ENCODE data around the gene NRCAM.

Gene NRCAM

DNA sequence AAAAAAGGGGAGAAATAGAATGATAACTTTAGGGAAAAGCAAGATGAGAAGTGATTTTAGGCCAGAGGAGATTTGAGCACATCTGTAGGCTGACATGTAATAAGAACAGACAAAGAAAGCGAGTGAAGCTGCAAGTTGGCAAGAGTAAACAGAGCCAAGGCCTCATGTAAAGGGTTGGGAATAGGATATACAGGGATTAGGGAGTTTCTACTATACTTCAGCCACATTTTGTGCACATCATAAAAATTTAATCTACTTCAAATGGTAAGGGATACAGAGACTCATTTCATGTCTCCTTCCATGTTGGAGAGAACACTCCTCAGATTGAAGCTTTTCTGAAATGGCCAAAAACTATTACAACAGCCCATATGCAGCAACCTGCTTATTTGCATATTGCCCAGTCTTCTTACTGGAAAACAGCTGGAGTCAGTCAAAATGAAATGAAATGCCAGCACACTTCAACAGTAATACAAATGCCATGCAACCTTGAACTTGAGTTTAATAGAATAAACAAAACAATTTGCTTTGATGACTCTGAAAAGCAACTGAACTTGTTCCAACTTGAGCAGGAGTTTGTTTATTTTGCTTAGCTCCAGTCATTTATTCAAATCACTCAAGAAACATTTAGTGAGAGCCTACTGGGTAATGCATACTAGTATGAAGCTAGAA, 49.9 kb downstream of the NRCAM start:
- H2AFZ ChIP-seq (ENCODE audit: low read depth, low read length) = no peak overlapping the region
- H3K4me1 ChIP-seq (ENCODE audit: control insufficient read depth, insufficient read depth, low read depth, low read length) = no peaks in the 10 kb centered on the region
- H3K18ac ChIP-seq (ENCODE audit: low read depth in 1 of 2, low read length in 2 of 2) = peak overlapping the region in 1 of 2 experiments; percentile 4
- H3K23ac ChIP-seq (ENCODE audit: low read length in 2 of 2) = no peak overlapping the region
- H3K36me3 ChIP-seq (ENCODE audit: control insufficient read depth in 1 of 2, insufficient read depth in 2 of 2, low read depth in 1 of 2, low read length in 2 of 2) = no peaks in the 10 kb centered on the region
- no peak overlapping the region for H2AK5ac ChIP-seq (ENCODE audit: low read length, severe bottlenecking)
- no peak overlapping the region for H2BK5ac ChIP-seq (ENCODE audit: low read depth, low read length, poor library complexity, severe bottlenecking)
- DNase-seq = peak; percentile 72
- H3K4me3 ChIP-seq (ENCODE audit: insufficient read depth in 1 of 2, low read depth in 1 of 2, low read length in 2 of 2) = no peak overlapping the region
- H3K4me2 ChIP-seq (ENCODE audit: low read length, poor library complexity, severe bottlenecking) = no peak overlapping the region
- H3K27ac ChIP-seq (ENCODE audit: low read length, poor library complexity, severe bottlenecking) = no peak overlapping the region
- no peak overlapping the region for H4K91ac ChIP-seq (ENCODE audit: low read length)
- no peak overlapping the region for H2BK12ac ChIP-seq (ENCODE audit: low read length in 2 of 2)
- H2BK120ac ChIP-seq (ENCODE audit: low read depth, low read length) = no peak overlapping the region
- H3K9ac ChIP-seq (ENCODE audit: low read length) = no peak overlapping the region
- no peak overlapping the region for H3K4ac ChIP-seq (ENCODE audit: low read depth in 1 of 2, low read length in 2 of 2)
- H3K27me3 ChIP-seq (ENCODE audit: control insufficient read depth in 1 of 2, insufficient read depth in 1 of 2, low read length in 2 of 2) = no peaks in the 10 kb centered on the region
- H3K79me1 ChIP-seq (replicated peaks; ENCODE audit: low read length, poor library complexity, severe bottlenecking) = no peaks in the 10 kb centered on the region
- H2BK15ac ChIP-seq (ENCODE audit: low read depth, poor library complexity, severe bottlenecking) = no peak overlapping the region
- WGBS = 75% methylated on average over 1 of the region's 1 CpG
- no peaks in the 10 kb centered on the region for H3K9me3 ChIP-seq (ENCODE audit: control insufficient read depth, low read length)
- H4K8ac ChIP-seq (ENCODE audit: low read length) = no peak overlapping the region
- no peak overlapping the region for H3K14ac ChIP-seq (ENCODE audit: low read length in 2 of 2)

DNA sequence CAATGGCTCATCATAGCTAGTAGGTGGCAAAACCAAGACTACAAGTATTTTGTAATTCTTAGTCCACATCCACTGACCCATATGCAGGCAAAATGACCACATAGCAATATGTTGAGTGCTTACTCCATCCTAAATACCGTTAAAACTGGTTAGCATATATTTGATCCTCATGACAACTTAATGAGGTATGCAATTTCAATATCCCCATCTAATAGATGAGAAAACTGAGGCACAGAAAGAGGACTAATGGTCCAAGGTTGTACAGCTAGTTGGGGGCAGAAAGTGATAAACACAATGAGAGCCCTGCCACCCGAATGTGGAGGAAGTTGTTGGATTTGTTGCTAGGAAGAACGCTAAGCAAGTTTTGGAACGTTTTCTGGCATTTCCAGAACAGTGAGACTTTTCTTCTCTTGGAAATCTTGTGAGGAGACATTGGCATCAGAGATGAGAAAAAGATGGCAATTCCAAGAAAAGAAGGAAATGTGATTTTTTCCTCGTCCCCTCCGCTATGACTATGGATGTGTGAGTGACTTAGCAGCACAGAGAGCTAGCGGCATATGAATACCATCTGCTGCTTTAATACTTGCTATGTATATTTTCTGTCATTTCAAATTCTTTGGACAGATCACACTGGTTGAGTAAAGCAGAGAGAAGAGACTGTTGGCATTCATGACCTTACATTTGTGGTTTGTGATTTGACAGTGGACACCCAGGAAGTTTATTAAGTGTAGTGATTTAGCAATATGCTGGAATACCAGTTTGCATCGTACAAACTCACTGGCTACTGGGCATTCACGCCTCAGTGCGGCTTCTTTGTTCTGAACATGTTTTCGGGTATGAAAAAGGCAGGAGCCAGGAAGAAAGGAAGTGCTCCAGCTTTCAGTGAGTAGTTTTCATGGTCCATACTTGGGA, 51.5 kb downstream of the NRCAM start:
- no peaks in the 10 kb centered on the region for H3K4me1 ChIP-seq (ENCODE audit: control insufficient read depth, insufficient read depth, low read depth, low read length)
- WGBS = 95% methylated on average over 9 of the region's 11 CpGs
- no peaks in the 10 kb centered on the region for H3K9me3 ChIP-seq (ENCODE audit: control insufficient read depth, low read length)
- DNase-seq = no peak
- no peak overlapping the region for H2AK5ac ChIP-seq (ENCODE audit: low read length, severe bottlenecking)
- H2BK12ac ChIP-seq (ENCODE audit: low read length in 2 of 2) = no peak overlapping the region
- no peak overlapping the region for H2BK120ac ChIP-seq (ENCODE audit: low read depth, low read length)
- no peak overlapping the region for H3K14ac ChIP-seq (ENCODE audit: low read length in 2 of 2)
- H2AFZ ChIP-seq (ENCODE audit: low read depth, low read length) = no peak overlapping the region
- H2BK15ac ChIP-seq (ENCODE audit: low read depth, poor library complexity, severe bottlenecking) = no peak overlapping the region
- H3K36me3 ChIP-seq (ENCODE audit: control insufficient read depth in 1 of 2, insufficient read depth in 2 of 2, low read depth in 1 of 2, low read length in 2 of 2) = no peaks in the 10 kb centered on the region
- no peak overlapping the region for H3K4me2 ChIP-seq (ENCODE audit: low read length, poor library complexity, severe bottlenecking)
- no peak overlapping the region for H2BK5ac ChIP-seq (ENCODE audit: low read depth, low read length, poor library complexity, severe bottlenecking)
- no peak overlapping the region for H3K18ac ChIP-seq (ENCODE audit: low read depth in 1 of 2, low read length in 2 of 2)
- no peak overlapping the region for H3K4ac ChIP-seq (ENCODE audit: low read depth in 1 of 2, low read length in 2 of 2)
- H3K27me3 ChIP-seq (ENCODE audit: control insufficient read depth in 1 of 2, insufficient read depth in 1 of 2, low read length in 2 of 2) = no peaks in the 10 kb centered on the region
- no peak overlapping the region for H3K4me3 ChIP-seq (ENCODE audit: insufficient read depth in 1 of 2, low read depth in 1 of 2, low read length in 2 of 2)
- H4K91ac ChIP-seq (ENCODE audit: low read length) = no peak overlapping the region
- no peaks in the 10 kb centered on the region for H3K79me1 ChIP-seq (replicated peaks; ENCODE audit: low read length, poor library complexity, severe bottlenecking)
- H4K8ac ChIP-seq (ENCODE audit: low read length) = no peak overlapping the region
- no peak overlapping the region for H3K23ac ChIP-seq (ENCODE audit: low read length in 2 of 2)
- H3K9ac ChIP-seq (ENCODE audit: low read length) = no peak overlapping the region
- no peak overlapping the region for H3K27ac ChIP-seq (ENCODE audit: low read length, poor library complexity, severe bottlenecking)

GRCh38 chr7:108403597-108404217, 52.5 kb downstream of the NRCAM start:
- H3K23ac ChIP-seq (ENCODE audit: low read length in 2 of 2) = no peak overlapping the region
- H4K8ac ChIP-seq (ENCODE audit: low read length) = no peak overlapping the region
- no peaks in the 10 kb centered on the region for H3K79me1 ChIP-seq (replicated peaks; ENCODE audit: low read length, poor library complexity, severe bottlenecking)
- DNase-seq = no peak
- WGBS = 94% methylated on average over 9 of the region's 9 CpGs
- H3K27me3 ChIP-seq (ENCODE audit: control insufficient read depth in 1 of 2, insufficient read depth in 1 of 2, low read length in 2 of 2) = no peaks in the 10 kb centered on the region
- H2BK15ac ChIP-seq (ENCODE audit: low read depth, poor library complexity, severe bottlenecking) = no peak overlapping the region
- H2BK120ac ChIP-seq (ENCODE audit: low read depth, low read length) = no peak overlapping the region
- H3K18ac ChIP-seq (ENCODE audit: low read depth in 1 of 2, low read length in 2 of 2) = no peak overlapping the region
- no peaks in the 10 kb centered on the region for H3K9me3 ChIP-seq (ENCODE audit: control insufficient read depth, low read length)
- no peak overlapping the region for H2BK12ac ChIP-seq (ENCODE audit: low read length in 2 of 2)
- H3K4ac ChIP-seq (ENCODE audit: low read depth in 1 of 2, low read length in 2 of 2) = no peak overlapping the region
- no peak overlapping the region for H2BK5ac ChIP-seq (ENCODE audit: low read depth, low read length, poor library complexity, severe bottlenecking)
- H2AFZ ChIP-seq (ENCODE audit: low read depth, low read length) = no peak overlapping the region
- no peaks in the 10 kb centered on the region for H3K36me3 ChIP-seq (ENCODE audit: control insufficient read depth in 1 of 2, insufficient read depth in 2 of 2, low read depth in 1 of 2, low read length in 2 of 2)
- H3K9ac ChIP-seq (ENCODE audit: low read length) = no peak overlapping the region
- no peak overlapping the region for H3K4me2 ChIP-seq (ENCODE audit: low read length, poor library complexity, severe bottlenecking)
- no peak overlapping the region for H3K14ac ChIP-seq (ENCODE audit: low read length in 2 of 2)
- H3K4me1 ChIP-seq (ENCODE audit: control insufficient read depth, insufficient read depth, low read depth, low read length) = no peaks in the 10 kb centered on the region
- no peak overlapping the region for H4K91ac ChIP-seq (ENCODE audit: low read length)
- H3K4me3 ChIP-seq (ENCODE audit: insufficient read depth in 1 of 2, low read depth in 1 of 2, low read length in 2 of 2) = no peak overlapping the region
- no peak overlapping the region for H3K27ac ChIP-seq (ENCODE audit: low read length, poor library complexity, severe bottlenecking)
- H2AK5ac ChIP-seq (ENCODE audit: low read length, severe bottlenecking) = no peak overlapping the region

GRCh38 chr7:108402865-108403264, 53.4 kb downstream of the NRCAM start:
- Histone ChIP-seq H2BK15ac (ENCODE audit: low read depth, poor library complexity, severe bottlenecking) (no peak overlapping the region), H3K27ac (ENCODE audit: low read length, poor library complexity, severe bottlenecking) (no peak overlapping the region), H2BK120ac (ENCODE audit: low read depth, low read length) (no peak overlapping the region), H3K14ac (ENCODE audit: low read length in 2 of 2) (no peak overlapping the region), H4K91ac (ENCODE audit: low read length) (no peak overlapping the region), H4K8ac (ENCODE audit: low read length) (no peak overlapping the region), H3K23ac (ENCODE audit: low read length in 2 of 2) (no peak overlapping the region), H3K4me1 (ENCODE audit: control insufficient read depth, insufficient read depth, low read depth, low read length) (no peaks in the 10 kb centered on the region), H2AFZ (ENCODE audit: low read depth, low read length) (no peak overlapping the region), H3K27me3 (ENCODE audit: control insufficient read depth in 1 of 2, insufficient read depth in 1 of 2, low read length in 2 of 2) (no peaks in the 10 kb centered on the region), H2BK5ac (ENCODE audit: low read depth, low read length, poor library complexity, severe bottlenecking) (no peak overlapping the region), H3K9me3 (ENCODE audit: control insufficient read depth, low read length) (no peaks in the 10 kb centered on the region), H2BK12ac (ENCODE audit: low read length in 2 of 2) (no peak overlapping the region), H3K9ac (ENCODE audit: low read length) (no peak overlapping the region), H3K79me1 (replicated peaks; ENCODE audit: low read length, poor library complexity, severe bottlenecking) (no peaks in the 10 kb centered on the region), H3K4me2 (ENCODE audit: low read length, poor library complexity, severe bottlenecking) (no peak overlapping the region), H3K18ac (ENCODE audit: low read depth in 1 of 2, low read length in 2 of 2) (no peak overlapping the region), H3K4me3 (ENCODE audit: insufficient read depth in 1 of 2, low read depth in 1 of 2, low read length in 2 of 2) (no peak overlapping the region), H3K4ac (ENCODE audit: low read depth in 1 of 2, low read length in 2 of 2) (no peak overlapping the region), H3K36me3 (ENCODE audit: control insufficient read depth in 1 of 2, insufficient read depth in 2 of 2, low read depth in 1 of 2, low read length in 2 of 2) (no peaks in the 10 kb centered on the region), H2AK5ac (ENCODE audit: low read length, severe bottlenecking) (no peak overlapping the region)
- WGBS = 51% methylated on average over 2 of the region's 2 CpGs
- DNase-seq = no peak
